RWPE2 (cell line): ENCODE measurements around the gene MDC1.

Source experiments
- ATAC-seq: fragments of 200-7000 bp; cut with Tn5 transposase; 3 replicates; pipeline ENCODE4 v1.9.1; 2021; ENCODE audit warnings: low read depth
- DNase-seq: peaks from one replicate; pipeline ENCODE4 v3.0.0-alpha.2; 2020; ENCODE audit warnings: low spot score
- H3K27ac ChIP-seq: fragments of 450-650 bp; 2 replicates; pipeline ENCODE4 v1.5.1; 2017; ENCODE audit warnings: mild to moderate bottlenecking; ENCODE audit not compliant: poor library complexity, severe bottlenecking
- H3K27me3 ChIP-seq: fragments of 250-450 bp; sonication (Bioruptor Pico); 2 replicates; pipeline ENCODE4 v1.5.1; 2021; ENCODE audit warnings: mild to moderate bottlenecking, moderate library complexity; ENCODE audit not compliant: insufficient read depth, poor library complexity, severe bottlenecking
- H3K36me3 ChIP-seq: fragments of 250-450 bp; sonication (Bioruptor Pico); 2 replicates; pipeline ENCODE4 v1.5.1; 2020; ENCODE audit warnings: low read depth, mild to moderate bottlenecking, moderate library complexity
- H3K4me1 ChIP-seq: fragments of 250-450 bp; sonication (Bioruptor Pico); 2 replicates; pipeline ENCODE4 v1.5.1; 2021; ENCODE audit warnings: mild to moderate bottlenecking, moderate library complexity; ENCODE audit not compliant: insufficient read depth, poor library complexity, severe bottlenecking
- H3K4me3 ChIP-seq: fragments of 250-450 bp; sonication (Bioruptor Pico); 2 replicates; pipeline ENCODE4 v1.5.1; 2021; ENCODE audit warnings: mild to moderate bottlenecking, moderate library complexity; ENCODE audit not compliant: severe bottlenecking
- H3K9me3 ChIP-seq: fragments of 250-450 bp; sonication (Bioruptor Pico); 2 replicates; pipeline ENCODE4 v1.5.1; 2021; ENCODE audit warnings: mild to moderate bottlenecking, moderate library complexity; ENCODE audit not compliant: severe bottlenecking
- TF ChIP-seq, protein P1 (sequence below): fragments of 450-650 bp; IDR thresholded peaks from one replicate; pipeline ENCODE4 v1.5.1; 2017; ENCODE audit warnings: mild to moderate bottlenecking, moderate library complexity; ENCODE audit not compliant: poor library complexity, severe bottlenecking

Gene MDC1

DNA sequence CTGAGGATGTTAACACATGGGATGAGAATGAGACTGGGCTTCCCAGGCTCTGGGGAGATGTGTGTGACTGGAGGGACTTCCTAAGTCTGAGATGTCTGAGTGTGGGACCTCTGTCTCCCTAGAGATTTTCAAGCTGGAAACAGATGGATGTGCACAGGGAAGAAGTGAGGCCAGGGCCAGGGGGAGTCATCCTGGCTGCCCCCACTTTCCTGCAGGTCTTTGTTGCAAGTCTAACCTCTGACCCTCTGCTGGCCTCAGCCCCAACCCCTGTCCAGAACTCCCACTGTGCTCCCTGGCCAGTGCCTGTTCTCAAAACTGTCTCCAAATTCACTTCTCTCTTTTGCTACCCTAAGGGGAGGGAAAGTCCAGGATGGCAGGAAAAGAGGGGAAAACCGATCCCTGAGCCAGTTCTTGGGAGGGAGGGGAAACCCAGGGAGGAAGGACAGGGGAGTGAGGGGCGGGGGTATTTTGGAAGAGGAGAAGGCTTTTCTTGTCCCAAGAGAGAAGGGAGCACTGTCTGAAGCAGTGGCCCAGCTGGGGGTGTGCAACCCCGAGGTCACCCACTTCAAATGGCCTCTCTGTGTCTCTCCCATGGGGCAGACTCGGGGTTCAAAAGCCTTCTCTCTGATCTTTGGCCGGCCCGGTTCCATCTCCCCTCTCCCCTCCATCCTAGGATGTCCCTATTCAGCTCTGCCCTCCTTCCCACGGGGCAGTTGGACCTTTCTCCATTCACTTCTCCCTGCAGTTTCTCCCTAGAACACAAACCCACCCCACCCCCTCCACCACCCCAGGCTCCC, 33.7 kb downstream of the MDC1 start:
- Histone ChIP-seq H3K36me3 (peaks cover 62% of the 10 kb centered on the region), H3K4me3 (peak overlapping the region; percentile 86), H3K27me3 (no peaks in the 10 kb centered on the region), H3K27ac (peak overlapping the region; percentile 95), H3K4me1 (peaks cover 18% of the 10 kb centered on the region), H3K9me3 (no peaks in the 10 kb centered on the region)
- TF ChIP-seq, protein P1, sequence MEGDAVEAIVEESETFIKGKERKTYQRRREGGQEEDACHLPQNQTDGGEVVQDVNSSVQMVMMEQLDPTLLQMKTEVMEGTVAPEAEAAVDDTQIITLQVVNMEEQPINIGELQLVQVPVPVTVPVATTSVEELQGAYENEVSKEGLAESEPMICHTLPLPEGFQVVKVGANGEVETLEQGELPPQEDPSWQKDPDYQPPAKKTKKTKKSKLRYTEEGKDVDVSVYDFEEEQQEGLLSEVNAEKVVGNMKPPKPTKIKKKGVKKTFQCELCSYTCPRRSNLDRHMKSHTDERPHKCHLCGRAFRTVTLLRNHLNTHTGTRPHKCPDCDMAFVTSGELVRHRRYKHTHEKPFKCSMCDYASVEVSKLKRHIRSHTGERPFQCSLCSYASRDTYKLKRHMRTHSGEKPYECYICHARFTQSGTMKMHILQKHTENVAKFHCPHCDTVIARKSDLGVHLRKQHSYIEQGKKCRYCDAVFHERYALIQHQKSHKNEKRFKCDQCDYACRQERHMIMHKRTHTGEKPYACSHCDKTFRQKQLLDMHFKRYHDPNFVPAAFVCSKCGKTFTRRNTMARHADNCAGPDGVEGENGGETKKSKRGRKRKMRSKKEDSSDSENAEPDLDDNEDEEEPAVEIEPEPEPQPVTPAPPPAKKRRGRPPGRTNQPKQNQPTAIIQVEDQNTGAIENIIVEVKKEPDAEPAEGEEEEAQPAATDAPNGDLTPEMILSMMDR, result no peak
- no peak for DNase-seq
- no peak for ATAC-seq

DNA sequence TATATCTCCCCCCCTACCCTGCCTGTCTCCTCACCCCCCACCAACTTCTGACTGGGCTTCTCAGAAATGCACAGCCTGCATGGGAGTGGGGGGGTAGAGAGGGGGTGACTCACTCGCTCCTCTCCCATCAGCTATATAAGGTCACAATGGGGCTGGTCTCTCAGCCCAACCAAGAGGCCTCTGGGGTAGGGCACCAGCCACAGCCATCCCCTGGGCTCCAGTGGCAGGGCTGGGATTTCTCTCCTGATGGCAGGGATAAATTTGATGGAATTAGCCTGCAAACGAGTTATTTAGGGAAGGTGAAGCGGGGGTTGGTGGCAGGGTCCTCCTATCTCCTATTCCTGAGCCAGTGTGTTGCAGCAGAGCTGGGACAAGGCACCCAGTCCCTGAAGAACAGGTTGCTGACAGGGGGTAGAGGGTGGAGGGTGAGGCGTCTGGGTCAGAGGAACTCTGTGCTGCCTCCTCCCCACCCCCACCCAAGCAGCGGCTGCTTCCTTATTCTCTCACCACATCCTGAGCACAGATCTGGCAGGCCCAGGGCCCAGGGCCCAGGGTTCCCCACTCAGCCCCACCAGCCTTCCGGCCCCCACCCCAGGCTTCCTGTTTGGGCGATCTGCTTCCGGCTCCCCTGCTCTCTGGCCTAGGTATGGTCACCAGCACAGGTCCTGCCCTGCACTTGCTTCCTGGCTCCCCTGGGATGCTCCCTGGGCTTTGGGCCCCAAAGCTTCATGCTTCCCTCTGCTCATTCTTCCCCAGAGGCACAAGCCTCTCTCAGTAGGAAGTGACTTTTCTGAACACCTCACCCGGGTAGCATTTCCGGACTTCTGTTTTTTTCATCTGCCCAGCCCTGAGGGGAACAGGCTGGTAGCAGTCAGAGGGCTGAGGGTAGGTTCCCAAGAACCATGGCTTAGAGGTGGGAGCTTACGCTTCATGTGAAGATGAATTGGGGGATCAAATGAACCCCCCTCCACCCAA, 34.7 kb downstream of the MDC1 start:
- Histone ChIP-seq H3K4me3 (peak overlapping the region; percentile 86), H3K9me3 (no peaks in the 10 kb centered on the region), H3K27ac (peak overlapping the region; percentile 95), H3K4me1 (peaks cover 18% of the 10 kb centered on the region), H3K36me3 (peaks cover 72% of the 10 kb centered on the region), H3K27me3 (no peaks in the 10 kb centered on the region)
- peak; percentile 36 for ATAC-seq
- TF ChIP-seq, protein P1, result no peak
- peak; percentile 79 for DNase-seq

DNA sequence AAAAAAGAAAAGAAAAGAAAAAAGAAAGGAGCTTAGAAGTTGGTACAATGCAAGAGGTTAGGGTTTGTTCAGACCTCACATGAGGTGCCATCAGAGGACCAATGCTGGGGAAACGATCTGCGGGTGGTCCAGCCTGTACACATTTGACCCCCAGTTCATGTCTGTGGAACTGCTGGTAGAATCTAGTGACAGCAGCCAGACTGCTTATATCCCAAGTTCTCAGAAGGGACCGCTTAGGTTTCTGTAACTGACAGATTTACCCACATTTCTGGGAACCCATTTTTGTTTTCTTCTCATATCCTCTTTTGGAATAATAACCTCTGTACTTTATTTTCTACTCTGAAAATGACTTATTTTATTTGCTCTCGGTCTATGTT, 35.3 kb downstream of the MDC1 start:
- H3K9me3 ChIP-seq, result no peaks in the 10 kb centered on the region
- peaks cover 18% of the 10 kb centered on the region for H3K4me1 ChIP-seq
- TF ChIP-seq, protein P1, result no peak
- no peaks in the 10 kb centered on the region for H3K27me3 ChIP-seq
- H3K27ac ChIP-seq, result peak overlapping the region; percentile 95
- no peak for ATAC-seq
- DNase-seq, result no peak
- peak overlapping the region; percentile 86 for H3K4me3 ChIP-seq
- H3K36me3 ChIP-seq, result peaks cover 79% of the 10 kb centered on the region

DNA sequence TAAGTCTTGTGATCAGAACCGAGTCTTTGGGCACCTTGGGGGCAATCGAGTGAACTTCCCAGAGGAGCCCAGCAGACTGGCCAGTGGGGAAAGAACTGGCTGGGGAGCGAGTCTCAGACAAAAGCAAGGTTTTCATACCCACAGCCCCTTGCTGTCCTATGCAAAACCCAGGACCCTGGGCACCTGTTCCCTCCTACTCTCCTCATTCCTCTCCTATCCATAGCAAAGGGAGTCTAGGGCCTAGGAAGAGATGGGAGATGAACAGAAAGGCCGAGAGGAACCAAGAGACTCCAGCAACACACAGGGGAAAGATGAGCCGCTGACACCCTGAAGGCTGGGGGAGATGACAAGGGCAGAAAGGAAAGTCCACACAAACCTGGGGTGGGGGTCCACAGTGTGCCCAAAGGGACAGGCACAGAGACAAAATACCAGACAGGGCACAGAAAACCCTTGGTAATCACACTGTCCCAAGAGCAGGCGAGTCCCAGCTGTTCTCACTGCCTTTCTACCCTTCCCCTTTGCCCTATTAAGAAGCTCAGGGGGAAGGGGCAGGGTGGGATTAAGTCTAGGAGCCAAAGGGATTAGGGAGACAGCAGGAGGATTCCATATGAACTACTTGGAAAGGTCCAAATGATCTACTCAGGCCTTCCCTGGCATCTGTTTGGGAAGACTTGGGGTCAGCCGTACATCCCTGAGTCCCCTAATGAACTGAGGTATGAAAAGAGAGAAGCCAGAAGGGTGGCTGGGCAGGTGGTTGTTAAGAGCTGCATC, 37.1 kb downstream of the MDC1 start:
- Histone ChIP-seq H3K27ac (peak overlapping the region; percentile 95), H3K4me3 (no peak overlapping the region)
- no peak for ATAC-seq

More for the DNA sequence above, 37.1 kb downstream of the MDC1 start:
- TF ChIP-seq, protein P1, result no peak
- H3K9me3 ChIP-seq, result no peaks in the 10 kb centered on the region
- H3K36me3 ChIP-seq, result peaks cover 78% of the 10 kb centered on the region
- no peak for DNase-seq
- H3K4me1 ChIP-seq, result peaks cover 18% of the 10 kb centered on the region
- no peaks in the 10 kb centered on the region for H3K27me3 ChIP-seq
